Smooth muscle cell of the brain vasculature (primary cell): ENCODE results near the gene ZHX3.

Source experiments
- DNase-seq: peaks from one replicate; pipeline ENCODE4 v3.0.0-alpha.2; 2012; ENCODE audit warnings: low read depth, low spot score

ZHX3 gene

DNA sequence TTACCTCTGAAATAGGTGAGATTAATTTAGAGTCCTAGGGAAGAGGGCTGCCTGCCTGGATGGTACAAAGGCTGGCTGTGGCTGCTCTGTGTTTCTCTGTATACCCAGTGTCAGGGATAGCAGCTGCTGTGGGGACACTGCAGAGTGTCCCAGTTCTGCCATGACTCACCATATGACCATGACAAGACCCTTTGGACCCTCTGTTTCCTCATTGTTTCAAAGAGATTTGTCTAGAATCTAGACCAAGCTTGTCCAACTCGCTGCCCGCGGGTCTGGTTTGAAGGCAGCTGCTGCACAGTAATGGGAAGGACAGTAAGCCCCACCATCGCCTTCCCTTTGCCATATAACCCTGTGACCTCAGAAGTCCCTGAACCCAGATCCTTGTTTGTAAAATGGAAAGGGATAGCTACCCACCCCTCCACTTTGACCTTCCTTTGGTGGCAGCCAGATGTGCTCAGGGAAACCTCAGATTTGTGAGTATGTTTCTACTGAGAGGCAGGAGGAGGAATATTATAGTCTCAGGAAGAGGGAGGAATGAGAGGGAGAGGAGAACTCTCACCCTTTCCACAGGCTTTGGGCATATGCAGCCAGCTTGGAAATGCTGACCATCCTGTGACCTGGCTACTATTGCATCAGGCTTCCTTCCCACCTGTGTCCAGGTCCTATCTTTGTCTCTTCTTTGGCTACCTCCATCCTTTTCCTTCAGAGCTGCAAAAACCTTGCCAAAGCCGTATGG is 166.2 kb downstream of the ZHX3 start:
- no peak for DNase-seq

GRCh38 chr20:41150664-41151063 is 166.9 kb downstream of the ZHX3 start:
- no peak for DNase-seq

GRCh38 chr20:41148942-41149341 is 168.6 kb downstream of the ZHX3 start:
- no peak for DNase-seq

DNA sequence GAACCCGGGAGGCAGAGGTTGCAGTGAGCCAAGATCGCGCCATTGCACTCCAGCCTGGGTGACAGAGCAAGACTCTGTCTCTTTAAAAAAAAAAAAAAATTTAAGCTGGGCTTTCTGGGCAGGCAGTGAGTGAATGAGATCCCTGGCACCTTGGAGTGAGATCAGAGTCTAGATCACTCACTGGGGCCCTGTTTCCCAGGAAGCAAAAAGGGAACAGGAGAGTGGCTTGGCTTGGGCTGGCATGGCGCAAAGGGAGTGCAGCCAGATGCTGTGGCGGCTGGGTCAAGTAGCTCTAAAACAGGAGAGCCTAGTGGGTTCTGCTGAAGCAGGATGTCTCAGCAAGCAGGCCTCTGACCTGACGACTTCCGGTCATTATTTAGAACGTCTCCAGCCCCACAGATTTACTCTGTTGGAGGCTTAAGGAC is 169.8 kb downstream of the ZHX3 start:
- DNase-seq, result no peak

GRCh38 chr20:41145821-41146620 is 171.5 kb downstream of the ZHX3 start:
- no peak for DNase-seq

GRCh38 chr20:41145317-41145716 is 172.2 kb downstream of the ZHX3 start:
- no peak for DNase-seq

DNA sequence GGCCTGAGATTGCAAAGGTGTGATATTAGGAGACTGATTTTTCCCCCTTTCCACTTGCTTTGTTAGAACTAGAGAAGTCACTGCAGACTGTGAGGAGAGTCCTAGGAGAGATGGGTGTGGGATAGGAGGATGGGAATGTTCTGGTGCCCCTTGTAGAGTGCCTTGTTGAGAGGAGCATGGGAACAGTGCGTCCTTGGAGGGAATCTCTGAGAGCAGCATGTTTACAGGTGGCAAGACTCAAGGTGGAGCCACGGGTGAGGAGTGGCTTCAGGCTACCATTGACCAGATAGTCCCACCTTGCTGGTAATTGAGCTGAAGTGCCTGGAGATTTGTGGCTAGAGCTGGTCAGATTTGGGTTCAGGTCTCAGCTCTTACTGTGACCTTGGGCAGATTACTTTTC is 174.2 kb downstream of the ZHX3 start:
- DNase-seq, result no peak

DNA sequence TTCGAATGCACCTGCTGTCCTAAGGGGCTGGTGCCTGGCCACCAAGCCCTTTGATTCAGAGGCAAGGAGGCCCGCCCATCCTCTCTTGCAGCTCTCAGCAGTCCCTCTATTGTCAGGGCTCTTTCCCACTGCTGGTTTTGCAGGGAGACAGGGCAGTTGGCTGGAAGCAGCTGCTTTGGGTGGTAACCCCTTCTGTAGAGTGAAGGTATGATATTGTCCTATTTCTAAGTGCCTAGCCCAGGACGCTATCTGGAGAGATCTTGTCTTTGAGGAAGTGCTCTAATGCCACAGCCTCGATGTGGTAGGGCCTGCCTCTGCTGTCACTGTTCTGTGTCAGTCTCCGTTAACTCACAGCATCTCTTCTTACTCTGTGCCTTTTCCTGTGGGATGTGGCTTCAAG is 174.6 kb downstream of the ZHX3 start:
- DNase-seq, result no peak

DNA sequence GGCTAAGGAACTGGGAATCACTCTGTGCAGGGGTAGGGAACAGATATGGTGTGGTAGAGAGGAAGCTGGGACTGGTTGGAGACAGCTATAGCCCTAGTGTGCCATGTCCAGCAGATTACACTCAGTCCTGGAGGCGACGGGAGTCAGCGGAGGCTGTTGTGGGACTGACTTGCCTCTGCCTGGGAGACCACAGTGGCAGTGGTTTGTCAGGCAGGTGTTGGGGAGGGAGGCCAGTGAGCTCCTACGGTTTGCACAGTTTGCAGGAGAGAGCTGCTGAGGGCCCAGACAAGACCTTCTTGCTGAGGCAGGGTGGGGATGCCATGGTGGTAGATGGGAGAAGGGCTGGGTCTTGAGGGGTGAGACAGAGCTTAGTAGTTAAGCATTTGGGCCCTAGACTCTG is 175.3 kb downstream of the ZHX3 start:
- DNase-seq, result no peak

GRCh38 chr20:41141153-41141815 is 176.2 kb downstream of the ZHX3 start:
- DNase-seq, result peak; percentile 40

DNA sequence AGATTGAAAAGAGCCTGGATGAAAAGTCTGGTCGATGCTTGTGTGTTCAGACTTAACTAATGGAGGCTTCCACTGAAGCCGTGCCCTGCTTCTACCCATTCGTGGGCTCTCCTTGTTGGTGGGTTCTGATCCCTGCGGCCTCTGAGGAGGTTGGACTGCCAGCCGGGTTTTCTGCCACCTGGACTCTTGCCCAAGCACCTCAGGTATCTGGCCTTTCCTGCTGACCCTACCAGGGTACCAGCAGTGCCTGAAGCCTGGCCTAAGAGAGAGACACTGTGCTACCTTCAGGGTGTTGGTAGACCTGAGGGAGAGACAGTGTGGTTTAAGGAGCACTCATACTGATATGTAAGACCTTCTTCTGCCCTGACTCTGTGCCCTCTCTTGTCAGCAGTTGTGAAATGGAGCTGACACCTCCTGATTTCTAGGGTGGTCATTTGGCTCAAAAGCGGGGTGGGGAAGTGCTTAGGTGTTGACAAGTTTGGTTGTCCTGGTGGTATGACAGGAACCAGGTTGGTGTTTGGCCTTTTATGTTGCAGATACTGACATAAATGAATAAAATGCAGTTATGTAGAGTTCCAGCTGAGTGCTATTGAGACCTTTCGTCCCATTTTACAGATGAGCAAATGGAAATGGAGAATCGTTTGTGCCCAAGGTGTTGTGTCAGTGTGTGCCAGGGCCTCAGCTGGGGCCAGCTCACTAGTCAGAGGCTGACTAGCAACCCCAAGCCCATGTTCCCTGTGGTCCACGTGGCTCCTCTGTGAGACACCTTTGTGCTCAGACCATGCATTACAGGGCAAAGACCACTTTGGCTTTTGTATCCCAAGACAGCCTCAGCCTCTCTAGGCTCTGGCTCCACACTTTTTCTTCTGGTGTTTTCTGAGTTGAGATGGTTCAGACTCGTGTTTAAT is 177.1 kb downstream of the ZHX3 start:
- DNase-seq, result no peak

- DNase-seq, result no peak
Observed at GRCh38 chr20:41139227-41140093, 178.1 kb downstream of the ZHX3 start.

DNA sequence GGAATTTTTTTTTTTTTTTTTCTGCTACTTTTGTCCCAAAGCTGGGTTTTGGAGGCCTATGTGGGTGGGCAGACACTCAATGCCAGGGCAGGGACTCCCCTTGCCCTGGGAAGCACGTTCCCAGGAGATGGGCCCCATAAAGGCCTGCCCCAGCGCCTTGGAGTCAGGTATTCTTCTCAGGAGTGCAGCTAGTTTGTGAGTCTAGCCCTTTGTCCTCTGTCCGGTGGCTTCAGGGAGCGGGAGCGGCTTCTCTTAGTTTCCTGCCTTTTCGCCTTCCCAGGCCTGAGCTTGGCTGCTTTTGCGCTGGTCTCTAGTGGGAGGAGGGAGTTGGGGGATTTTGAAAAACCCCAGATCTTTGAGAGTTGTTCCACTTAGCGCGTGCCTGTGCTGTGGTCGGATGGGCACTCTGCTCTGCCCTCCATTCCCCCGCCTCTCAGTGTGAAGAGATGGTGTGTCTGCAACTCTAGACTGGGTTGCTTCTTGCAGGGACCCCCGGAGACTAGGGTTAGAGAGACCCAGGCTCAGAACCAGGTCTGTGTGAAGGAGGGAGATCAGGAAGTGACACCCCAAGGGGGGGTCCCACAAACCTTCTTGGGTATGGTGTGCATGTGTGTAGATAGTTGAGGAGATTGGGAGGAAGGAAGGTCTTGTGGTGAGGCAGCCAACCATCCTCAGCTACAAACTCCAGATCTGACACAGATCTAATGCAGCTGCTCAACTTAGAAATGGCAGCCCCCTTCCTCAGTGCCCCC is 178.9 kb downstream of the ZHX3 start:
- no peak for DNase-seq

DNA sequence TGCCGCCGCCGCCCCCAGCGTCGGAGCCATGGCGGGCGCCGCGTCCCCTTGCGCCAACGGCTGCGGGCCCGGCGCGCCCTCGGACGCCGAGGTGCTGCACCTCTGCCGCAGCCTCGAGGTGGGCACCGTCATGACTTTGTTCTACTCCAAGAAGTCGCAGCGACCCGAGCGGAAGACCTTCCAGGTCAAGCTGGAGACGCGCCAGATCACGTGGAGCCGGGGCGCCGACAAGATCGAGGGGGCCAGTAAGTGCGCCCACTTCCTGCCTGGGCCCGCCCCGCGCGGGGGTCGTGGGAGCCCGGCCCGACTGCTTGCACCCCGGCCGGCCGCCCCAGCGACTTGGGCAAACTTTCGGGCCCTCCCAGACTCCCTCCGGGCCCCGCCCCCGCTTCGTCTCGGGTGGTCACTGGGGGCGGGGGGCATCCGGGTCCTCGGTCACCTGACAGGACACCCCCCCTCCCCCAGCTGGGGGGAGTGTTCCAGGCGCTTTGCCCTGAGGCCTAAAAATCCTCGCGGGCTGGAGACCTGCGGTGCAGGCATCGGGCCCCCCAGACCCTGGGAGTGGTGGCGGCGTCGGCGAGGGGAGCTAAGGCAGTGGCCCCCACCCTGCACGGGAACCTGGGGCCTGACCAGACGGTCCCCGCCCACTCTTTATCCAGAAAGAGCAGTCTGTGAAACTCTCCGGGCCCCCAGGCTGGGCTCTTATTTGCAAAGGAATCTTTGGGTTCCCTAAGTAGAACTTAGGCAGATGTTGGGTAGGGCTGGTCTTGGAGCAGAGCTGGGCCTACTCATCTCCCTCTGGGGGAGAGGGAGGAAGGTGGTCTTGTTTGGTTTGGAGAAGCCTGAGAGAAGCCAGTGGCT is 179.7 kb downstream of the ZHX3 start:
- peak; percentile 32 for DNase-seq

- peak; percentile 50 for DNase-seq
Observed at GRCh38 chr20:41136680-41137613, 180.6 kb downstream of the ZHX3 start, which contains the start of gene PLCG1. TSS of gene PLCG1 (plus strand) at chr20:41137543. CDS start at chr20:41137642, 99 bp downstream.

GRCh38 chr20:41135888-41136679 is 181.4 kb downstream of the ZHX3 start:
- no peak for DNase-seq
